ENCODE measurements around the gene HERC4. TPM values are rescaled to one million over a fixed set of nuclear protein-coding genes. Genes with fewer than 3 reads are reported as not detected.

HERC4 gene
- total RNA-seq, 4 donors from 2014 or later, result 49.5 to 91.6 (median 79.0) TPM

- H3K27ac ChIP-seq, result no peak overlapping the region
- H3K9me3 ChIP-seq, result no peaks in the 10 kb centered on the region
- peaks cover 0 to 43% (median 0%) of the 10 kb centered on the region in 3 donors for H3K36me3 ChIP-seq
- no peaks in the 10 kb centered on the region for H3K27me3 ChIP-seq
- TF ChIP-seq POLR2A (IDR thresholded peaks at IDR 0.05), result no peak
- no peak for TF ChIP-seq CTCF (IDR thresholded peaks at IDR 0.05)
- H3K4me1 ChIP-seq, result no peaks in the 10 kb centered on the region
- DNase-seq, result no peak
- no peak overlapping the region for H3K4me3 ChIP-seq
Observed at GRCh38 chr10:67925449-67926005, 149.6 kb downstream of the HERC4 start.

GRCh38 chr10:67924136-67924535 is 150.9 kb downstream of the HERC4 start:
- Histone ChIP-seq H3K9me3 (no peaks in the 10 kb centered on the region), H3K4me1 (no peaks in the 10 kb centered on the region), H3K27ac (no peak overlapping the region), H3K36me3 (peaks cover 0 to 31% (median 0%) of the 10 kb centered on the region in 3 donors), H3K27me3 (no peaks in the 10 kb centered on the region), H3K4me3 (no peak overlapping the region)
- TF ChIP-seq CTCF (IDR thresholded peaks at IDR 0.05) (no peak), POLR2A (IDR thresholded peaks at IDR 0.05) (no peak)
- DNase-seq, result no peak

GRCh38 chr10:67923551-67923950 is 151.5 kb downstream of the HERC4 start:
- DNase-seq, result no peak
- TF ChIP-seq POLR2A (IDR thresholded peaks at IDR 0.05) (no peak), CTCF (IDR thresholded peaks at IDR 0.05) (no peak)
- no peaks in the 10 kb centered on the region for H3K4me1 ChIP-seq
- no peaks in the 10 kb centered on the region for H3K27me3 ChIP-seq
- H3K36me3 ChIP-seq, result peaks cover 0 to 25% (median 0%) of the 10 kb centered on the region in 3 donors
- no peak overlapping the region for H3K27ac ChIP-seq
- no peak overlapping the region for H3K4me3 ChIP-seq
- H3K9me3 ChIP-seq, result no peaks in the 10 kb centered on the region

GRCh38 chr10:67921065-67921464 is 154.0 kb downstream of the HERC4 start:
- DNase-seq, result no peak
- Histone ChIP-seq H3K4me1 (no peaks in the 10 kb centered on the region), H3K27me3 (no peaks in the 10 kb centered on the region), H3K36me3 (peaks cover 0 to 25% (median 0%) of the 10 kb centered on the region in 3 donors), H3K9me3 (no peaks in the 10 kb centered on the region), H3K27ac (no peak overlapping the region), H3K4me3 (no peak overlapping the region)
- TF ChIP-seq CTCF (IDR thresholded peaks at IDR 0.05) (no peak), POLR2A (IDR thresholded peaks at IDR 0.05) (no peak)

GRCh38 chr10:67917679-67918078 is 157.4 kb downstream of the HERC4 start:
- H3K4me3 ChIP-seq, result no peak overlapping the region
- TF ChIP-seq CTCF (IDR thresholded peaks at IDR 0.05), result no peak
- TF ChIP-seq POLR2A (IDR thresholded peaks at IDR 0.05), result no peak
- no peaks in the 10 kb centered on the region for H3K4me1 ChIP-seq
- H3K27me3 ChIP-seq, result no peaks in the 10 kb centered on the region
- no peak overlapping the region for H3K27ac ChIP-seq
- H3K36me3 ChIP-seq, result peaks cover 0 to 48% (median 0%) of the 10 kb centered on the region in 3 donors
- no peaks in the 10 kb centered on the region for H3K9me3 ChIP-seq
- no peak for DNase-seq

- H3K4me3 ChIP-seq, result no peak overlapping the region
- no peaks in the 10 kb centered on the region for H3K9me3 ChIP-seq
- no peaks in the 10 kb centered on the region for H3K4me1 ChIP-seq
- H3K27me3 ChIP-seq, result no peaks in the 10 kb centered on the region
- peaks cover 0 to 53% (median 0%) of the 10 kb centered on the region in 3 donors for H3K36me3 ChIP-seq
- no peak for DNase-seq
- TF ChIP-seq CTCF (IDR thresholded peaks at IDR 0.05) (no peak), POLR2A (IDR thresholded peaks at IDR 0.05) (no peak)
- no peak overlapping the region for H3K27ac ChIP-seq
Observed at GRCh38 chr10:67917169-67917568, 157.9 kb downstream of the HERC4 start.

Measured in Peyer's patch (tissue), 4 donors.